Activated T-cell treated with anti-CD3 and anti-CD28 coated beads, Interleukin-2, amount 50 U/mL, for 4 hours (primary cell): Measurements from ENCODE around the gene SEZ6L. TPM values are rescaled to one million over a fixed set of nuclear protein-coding genes. Genes with fewer than 3 reads are reported as not detected.

ENCODE experiments used
- ATAC-seq, 2 donors: fragments of 200-7000 bp; cut with Tn5 transposase; one replicate each; pipeline ENCODE4 v1.10.0; 2021
- DNase-seq: peaks from one replicate; pipeline ENCODE4 v3.0.0-alpha.2; 2020
- H3K27me3 Mint-ChIP-seq: one replicate; pipeline ENCODE4 v1.8.0; 2021; ENCODE audit warnings: low read depth, mixed read lengths
- H3K36me3 Mint-ChIP-seq: one replicate; pipeline ENCODE4 v1.8.0; 2022; ENCODE audit warnings: mixed read lengths; ENCODE audit not compliant: insufficient read depth
- H3K4me1 Mint-ChIP-seq: one replicate; pipeline ENCODE4 v1.8.0; 2021; ENCODE audit warnings: low read depth, mixed read lengths
- H3K4me3 Mint-ChIP-seq: one replicate; pipeline ENCODE4 v1.8.0; 2021; ENCODE audit warnings: mild to moderate bottlenecking, moderate library complexity, mixed read lengths
- H3K9me3 Mint-ChIP-seq: one replicate; pipeline ENCODE4 v1.8.0; 2021; ENCODE audit warnings: mixed read lengths
- total RNA-seq, 3 donors: library from RNA; stranded (reverse); gene quantifications; one replicate each; pipeline ENCODE4 v1.2.1, GENCODE V29; 2021

The SEZ6L gene
- total RNA-seq, 3 donors from 2014 or later = not detected

DNA sequence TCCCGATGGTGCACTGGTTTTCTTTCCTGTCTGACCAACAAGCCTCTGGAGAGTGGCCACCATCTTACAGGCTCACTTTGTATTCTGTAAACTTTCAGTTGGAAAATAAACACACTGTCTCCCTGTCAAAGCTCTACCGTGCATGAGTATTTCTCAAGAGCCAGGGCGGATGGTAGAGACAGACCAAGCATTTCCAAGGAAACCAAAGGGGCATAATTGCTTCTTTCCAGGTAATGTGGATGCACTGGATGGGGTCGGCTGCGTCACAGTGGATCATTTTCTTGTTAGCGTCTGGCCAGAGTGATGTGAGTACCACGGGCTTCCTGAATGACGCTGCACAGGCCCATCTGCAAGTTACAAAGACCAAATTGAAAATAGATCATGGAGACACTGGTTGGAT lies 5.1 kb upstream of the SEZ6L start:
- H3K36me3 Mint-ChIP-seq = no peaks in the 10 kb centered on the region
- no peak overlapping the region for H3K4me3 Mint-ChIP-seq
- no peak for ATAC-seq
- peaks cover 37% of the 10 kb centered on the region for H3K27me3 Mint-ChIP-seq
- no peaks in the 10 kb centered on the region for H3K9me3 Mint-ChIP-seq
- DNase-seq = no peak
- H3K4me1 Mint-ChIP-seq = peaks cover 4% of the 10 kb centered on the region

DNA sequence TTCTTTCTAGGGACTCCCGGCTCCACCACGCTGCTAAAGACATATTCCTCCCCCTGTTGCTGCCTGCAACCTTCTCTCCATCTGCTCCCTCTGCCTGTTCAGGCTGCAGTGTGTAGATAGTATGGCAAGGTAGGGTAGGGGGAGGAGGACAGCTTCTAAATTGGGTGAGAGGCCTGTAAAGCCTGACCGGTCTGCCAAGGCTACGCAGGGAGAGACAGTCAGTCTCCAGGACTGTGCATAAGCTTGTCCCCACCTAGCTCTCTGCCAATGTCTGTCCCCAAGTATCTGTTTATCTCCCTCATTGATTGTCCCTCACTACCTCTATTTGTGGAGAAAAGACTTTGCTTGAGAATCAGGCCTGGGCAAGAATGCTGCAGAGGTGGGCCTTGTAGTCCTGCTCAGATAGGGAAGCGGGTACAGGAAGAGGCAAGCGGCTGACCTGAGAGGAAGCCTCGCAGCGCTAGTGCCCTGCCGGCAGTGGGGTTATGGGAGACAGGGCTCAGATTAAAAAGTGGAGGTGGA lies 871 bp upstream of the SEZ6L start:
- H3K27me3 Mint-ChIP-seq = peaks cover 68% of the 10 kb centered on the region

DNA sequence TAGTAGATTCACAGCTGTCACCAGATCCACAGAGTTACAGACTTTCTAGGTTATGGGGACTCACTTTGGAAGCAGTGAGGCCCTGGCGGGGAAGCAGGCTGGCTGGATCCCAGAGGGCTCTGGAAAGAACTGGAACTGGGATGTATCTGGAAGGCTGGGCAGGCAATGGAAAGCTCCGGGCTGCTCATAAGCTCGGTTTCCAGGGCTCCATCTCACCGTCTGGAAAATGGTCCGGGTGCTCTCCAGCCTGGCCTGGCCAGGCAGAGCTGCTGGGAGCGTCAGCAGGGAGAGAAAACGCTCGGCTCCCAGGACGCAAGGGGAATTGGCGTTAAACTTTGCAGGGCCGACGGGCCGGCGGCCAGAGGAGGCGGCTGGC lies 335 bp upstream of the SEZ6L start:
- ATAC-seq = no peak
- no peak overlapping the region for H3K4me3 Mint-ChIP-seq
- peaks cover 68% of the 10 kb centered on the region for H3K27me3 Mint-ChIP-seq
- no peaks in the 10 kb centered on the region for H3K36me3 Mint-ChIP-seq
- H3K4me1 Mint-ChIP-seq = peaks cover 4% of the 10 kb centered on the region
- no peaks in the 10 kb centered on the region for H3K9me3 Mint-ChIP-seq
- DNase-seq = no peak

More for the DNA sequence above, 871 bp upstream of the SEZ6L start:
- H3K9me3 Mint-ChIP-seq = no peaks in the 10 kb centered on the region
- DNase-seq = no peak
- ATAC-seq = no peak
- H3K4me1 Mint-ChIP-seq = peaks cover 4% of the 10 kb centered on the region
- no peaks in the 10 kb centered on the region for H3K36me3 Mint-ChIP-seq
- H3K4me3 Mint-ChIP-seq = no peak overlapping the region

DNA sequence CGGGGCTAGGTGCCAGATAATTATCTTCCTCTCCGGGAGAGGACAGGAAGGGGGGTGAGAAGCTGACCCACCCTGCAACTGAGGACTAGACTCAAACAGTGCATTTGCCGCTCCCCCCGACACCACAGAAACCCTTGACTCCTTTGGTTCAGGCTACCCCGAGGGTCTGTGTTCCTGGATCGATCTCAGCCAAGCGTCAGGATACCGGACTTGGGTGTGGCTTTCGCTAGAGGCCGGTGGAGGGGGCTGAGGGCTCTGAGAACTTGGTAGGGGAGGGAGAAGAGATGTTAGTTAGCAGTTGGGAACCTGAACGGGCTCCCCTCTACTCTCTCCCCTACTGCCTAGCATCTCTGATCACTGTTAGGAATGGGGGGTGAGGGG lies 840 bp downstream of the SEZ6L start:
- peaks cover 70% of the 10 kb centered on the region for H3K27me3 Mint-ChIP-seq
- H3K4me3 Mint-ChIP-seq = no peak overlapping the region
- peaks cover 4% of the 10 kb centered on the region for H3K4me1 Mint-ChIP-seq
- H3K9me3 Mint-ChIP-seq = no peaks in the 10 kb centered on the region
- DNase-seq = no peak
- no peaks in the 10 kb centered on the region for H3K36me3 Mint-ChIP-seq
- ATAC-seq = no peak

DNA sequence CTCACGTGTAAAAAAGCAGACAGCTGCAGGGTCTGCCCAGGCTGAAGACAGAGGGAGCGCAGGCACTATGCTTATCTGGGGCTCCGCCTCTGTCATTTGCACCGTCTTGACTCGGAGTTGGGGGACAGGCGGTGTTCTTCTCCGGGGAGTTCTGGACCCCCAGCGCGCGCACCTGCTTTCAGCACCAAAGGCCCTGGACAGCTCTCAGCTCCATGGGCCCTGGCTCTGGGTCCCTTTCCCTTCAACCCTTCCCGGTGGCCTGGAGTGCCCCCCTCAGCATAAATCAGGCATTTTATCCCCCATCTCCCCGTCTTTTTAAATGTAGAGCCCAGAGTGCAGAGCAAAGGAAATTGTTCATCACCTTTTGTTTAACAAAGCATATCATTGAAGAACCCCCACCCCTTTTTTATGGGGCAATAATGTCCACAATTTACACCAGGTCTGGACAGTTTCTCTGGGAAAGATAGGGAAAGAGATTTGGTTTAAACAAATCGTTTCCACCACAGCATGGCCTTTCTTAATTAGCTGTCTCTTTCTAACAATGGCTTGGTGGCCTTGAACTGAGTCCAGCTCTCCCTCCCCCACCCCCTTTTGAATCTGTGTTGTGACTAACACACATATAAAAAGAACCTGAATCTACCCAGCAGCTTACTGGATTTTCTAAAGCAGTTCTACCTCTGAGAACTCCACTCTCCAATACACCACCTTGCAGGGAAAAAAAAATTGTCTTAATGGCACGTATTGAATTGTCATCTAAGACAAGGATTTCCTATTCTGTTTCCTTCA lies 1.7 kb downstream of the SEZ6L start:
- ATAC-seq (no peak), DNase-seq (no peak)
- Mint-ChIP-seq H3K27me3 (peaks cover 64% of the 10 kb centered on the region), H3K9me3 (no peaks in the 10 kb centered on the region), H3K4me1 (peaks cover 4% of the 10 kb centered on the region), H3K4me3 (no peak overlapping the region), H3K36me3 (no peaks in the 10 kb centered on the region)

DNA sequence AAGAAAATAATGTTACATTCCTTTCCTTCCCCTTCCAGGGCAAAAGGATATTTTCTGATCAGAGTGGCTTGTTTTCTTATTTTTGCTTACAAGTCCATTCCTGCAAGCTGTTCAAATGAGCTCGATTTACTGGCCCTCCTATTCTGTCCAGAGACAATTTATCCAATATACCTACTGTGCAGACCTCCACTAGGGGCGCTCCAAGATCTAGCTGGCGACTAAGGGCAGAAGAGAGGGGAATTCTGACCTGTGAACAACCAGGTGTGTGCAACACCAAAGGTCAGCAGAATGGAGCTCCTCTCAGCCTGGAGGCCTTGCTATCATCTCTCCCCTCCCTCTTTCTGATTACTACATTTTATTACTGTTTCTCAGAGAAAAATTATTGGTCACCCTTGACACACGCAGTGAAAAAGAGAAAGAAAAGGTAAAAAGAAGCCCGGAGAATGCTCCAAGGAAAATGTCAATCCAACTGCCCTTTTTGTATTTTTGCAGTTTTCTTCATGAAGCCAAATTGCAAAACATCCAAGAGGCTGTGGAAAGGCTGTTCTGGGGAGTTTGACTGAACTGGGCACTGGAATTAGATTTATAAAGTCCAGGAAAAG lies 3.2 kb downstream of the SEZ6L start:
- ATAC-seq = no peak
- no peak for DNase-seq
- H3K4me1 Mint-ChIP-seq = peaks cover 4% of the 10 kb centered on the region
- no peaks in the 10 kb centered on the region for H3K36me3 Mint-ChIP-seq
- no peak overlapping the region for H3K4me3 Mint-ChIP-seq
- H3K9me3 Mint-ChIP-seq = no peaks in the 10 kb centered on the region
- H3K27me3 Mint-ChIP-seq = peaks cover 58% of the 10 kb centered on the region

DNA sequence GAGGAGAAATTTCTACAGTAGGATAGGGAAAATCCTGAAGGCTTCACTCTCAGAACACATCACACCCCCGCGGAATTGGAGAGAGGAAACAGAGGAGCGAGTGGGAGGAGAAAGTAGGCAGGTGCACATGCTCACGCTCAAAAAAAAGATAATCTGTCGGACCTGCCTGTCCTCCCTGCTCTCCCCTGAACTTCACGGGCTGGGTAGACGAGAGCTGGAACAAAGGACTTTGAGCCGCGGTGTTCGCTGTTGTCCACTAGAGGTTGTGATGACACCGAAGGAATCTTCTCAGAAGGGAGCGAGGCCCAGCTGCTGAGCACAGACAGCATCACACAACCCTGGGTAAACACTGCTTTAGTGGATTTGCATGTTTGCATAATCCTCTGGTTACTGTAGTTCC lies 5.0 kb downstream of the SEZ6L start:
- no peak overlapping the region for H3K4me3 Mint-ChIP-seq
- no peaks in the 10 kb centered on the region for H3K9me3 Mint-ChIP-seq
- no peaks in the 10 kb centered on the region for H3K4me1 Mint-ChIP-seq
- no peak for ATAC-seq
- peaks cover 46% of the 10 kb centered on the region for H3K27me3 Mint-ChIP-seq
- DNase-seq = no peak
- H3K36me3 Mint-ChIP-seq = no peaks in the 10 kb centered on the region

DNA sequence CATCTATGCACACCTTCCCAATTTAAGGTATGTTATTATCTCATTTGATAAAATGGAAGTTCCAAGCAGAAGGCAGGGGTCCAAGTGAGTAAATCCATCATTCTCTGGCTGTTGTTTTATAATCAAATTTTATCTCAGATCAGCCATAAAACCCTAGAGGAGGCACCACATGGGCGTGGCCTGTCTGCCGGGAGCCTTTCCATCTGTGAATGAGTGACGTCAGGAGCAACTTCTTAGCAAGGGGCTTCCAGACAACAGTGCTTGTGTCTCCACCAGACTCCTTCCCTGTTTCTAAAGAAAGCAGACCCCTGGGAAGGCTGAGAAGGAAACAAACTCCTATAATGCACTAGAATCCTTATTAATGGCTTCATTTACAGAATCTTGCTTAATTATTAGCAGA lies 13.5 kb downstream of the SEZ6L start:
- Mint-ChIP-seq H3K9me3 (no peaks in the 10 kb centered on the region), H3K36me3 (no peaks in the 10 kb centered on the region), H3K4me3 (no peak overlapping the region), H3K27me3 (peaks cover 16% of the 10 kb centered on the region), H3K4me1 (no peaks in the 10 kb centered on the region)
- no peak for DNase-seq
- ATAC-seq = no peak

DNA sequence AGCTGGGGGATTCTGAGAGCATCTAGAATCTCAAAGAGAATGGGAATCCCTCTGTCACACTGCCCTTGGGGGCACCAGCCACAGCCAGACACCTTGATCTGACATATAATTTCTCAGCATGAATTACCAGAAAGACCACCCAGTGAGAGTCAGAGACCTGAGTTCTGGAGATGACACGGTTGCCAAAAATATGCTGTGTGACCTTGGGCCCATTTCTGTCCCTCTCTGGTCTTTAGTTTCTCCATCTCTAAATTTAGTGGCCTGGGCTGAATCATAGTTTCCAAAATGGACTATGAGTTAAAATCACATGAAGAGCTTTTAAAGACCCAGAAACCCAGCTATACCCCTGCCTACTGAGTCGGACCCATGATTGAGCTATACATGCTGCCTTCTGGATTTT lies 15.9 kb downstream of the SEZ6L start:
- Mint-ChIP-seq H3K4me1 (no peaks in the 10 kb centered on the region), H3K36me3 (no peaks in the 10 kb centered on the region), H3K4me3 (no peak overlapping the region), H3K9me3 (no peaks in the 10 kb centered on the region), H3K27me3 (peaks cover 16% of the 10 kb centered on the region)
- ATAC-seq (no peak), DNase-seq (no peak)

DNA sequence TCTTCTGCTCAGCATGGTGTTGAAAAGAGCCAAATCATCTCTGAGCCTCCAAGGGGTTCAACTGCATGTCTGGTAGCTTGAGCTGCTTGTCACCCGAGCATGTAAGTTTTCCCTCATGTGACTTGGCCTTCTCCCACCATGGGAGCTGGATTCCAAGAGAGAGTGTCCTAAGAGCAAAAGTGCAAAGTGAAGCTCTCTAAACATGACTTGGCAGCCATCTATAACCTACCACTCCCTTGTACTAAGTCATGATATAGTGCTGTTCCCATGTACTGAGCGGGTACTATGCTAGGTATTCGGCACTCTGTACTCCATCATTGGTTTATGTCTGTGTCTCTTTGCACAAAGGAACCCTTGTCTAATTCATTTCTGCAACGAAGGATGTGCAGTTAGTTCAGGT lies 19.1 kb downstream of the SEZ6L start:
- ATAC-seq (no peak), DNase-seq (no peak)
- Mint-ChIP-seq H3K27me3 (peaks cover 18% of the 10 kb centered on the region), H3K4me3 (no peak overlapping the region), H3K4me1 (no peaks in the 10 kb centered on the region), H3K9me3 (no peaks in the 10 kb centered on the region), H3K36me3 (no peaks in the 10 kb centered on the region)

DNA sequence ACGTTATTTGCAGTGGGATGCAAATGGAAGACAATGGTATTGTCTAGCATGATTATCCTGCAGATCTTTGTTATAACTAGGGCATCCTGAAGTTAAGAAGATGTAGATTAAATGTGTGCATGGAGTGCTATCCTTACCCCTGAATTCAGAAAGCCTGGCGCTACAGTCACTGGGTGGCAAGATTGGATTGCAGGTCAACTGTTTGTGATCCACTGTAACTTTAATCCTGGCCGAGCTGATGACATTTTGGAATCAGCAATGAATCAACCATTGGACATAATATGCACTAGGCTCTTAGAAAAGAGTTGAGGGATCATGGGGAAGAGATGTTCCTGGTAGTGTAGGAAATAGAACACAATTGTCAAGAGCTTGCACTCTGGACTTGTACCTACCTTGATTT lies 25.1 kb downstream of the SEZ6L start:
- no peak overlapping the region for H3K4me3 Mint-ChIP-seq
- no peaks in the 10 kb centered on the region for H3K4me1 Mint-ChIP-seq
- H3K9me3 Mint-ChIP-seq = no peaks in the 10 kb centered on the region
- DNase-seq (no peak), ATAC-seq (no peak)
- H3K36me3 Mint-ChIP-seq = no peaks in the 10 kb centered on the region
- H3K27me3 Mint-ChIP-seq = peaks cover 6% of the 10 kb centered on the region

DNA sequence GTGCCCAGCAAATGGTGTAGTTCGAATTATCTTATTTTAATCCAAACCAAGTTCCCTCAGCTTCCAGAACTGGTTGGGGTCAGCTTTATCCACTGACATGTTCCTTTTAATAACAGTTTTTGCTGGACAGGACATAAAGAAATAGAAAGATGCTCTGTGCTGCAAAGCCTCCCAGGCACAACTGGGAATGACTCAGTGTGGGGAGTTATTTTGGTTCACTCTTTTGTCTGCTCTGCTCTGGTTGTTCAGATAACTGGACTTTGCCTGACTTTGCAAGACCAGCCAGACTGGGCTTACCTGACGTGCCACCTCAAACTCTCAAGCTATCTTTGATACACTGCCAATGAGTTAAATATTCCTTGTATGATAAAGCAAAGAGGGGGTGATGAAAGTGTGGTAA lies 25.6 kb downstream of the SEZ6L start:
- ATAC-seq (no peak), DNase-seq (no peak)
- no peak overlapping the region for H3K4me3 Mint-ChIP-seq
- H3K27me3 Mint-ChIP-seq = peaks cover 6% of the 10 kb centered on the region
- H3K4me1 Mint-ChIP-seq = no peaks in the 10 kb centered on the region
- H3K9me3 Mint-ChIP-seq = no peaks in the 10 kb centered on the region
- no peaks in the 10 kb centered on the region for H3K36me3 Mint-ChIP-seq

DNA sequence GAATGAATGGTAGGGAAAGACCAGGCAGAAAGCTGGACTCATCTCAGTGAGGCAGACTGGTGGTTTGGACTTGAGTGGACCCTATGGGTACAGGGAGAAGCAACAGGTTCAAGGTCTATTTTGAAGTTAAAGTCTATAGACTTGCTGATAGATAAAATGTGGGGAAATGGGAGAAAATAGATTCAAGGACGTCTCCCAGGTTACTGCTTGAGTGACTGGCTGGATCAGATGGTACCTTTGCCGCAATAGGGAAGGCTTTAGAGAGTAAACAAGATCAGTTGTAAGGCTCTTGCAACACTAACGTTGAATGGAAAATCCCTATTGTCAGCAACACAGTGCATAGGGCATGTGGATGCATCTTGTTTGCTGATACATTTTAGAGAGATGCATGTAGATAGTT lies 27.4 kb downstream of the SEZ6L start:
- DNase-seq (no peak), ATAC-seq (no peak)
- Mint-ChIP-seq H3K4me3 (no peak overlapping the region), H3K27me3 (peaks cover 14% of the 10 kb centered on the region), H3K36me3 (no peaks in the 10 kb centered on the region), H3K4me1 (no peaks in the 10 kb centered on the region), H3K9me3 (no peaks in the 10 kb centered on the region)

DNA sequence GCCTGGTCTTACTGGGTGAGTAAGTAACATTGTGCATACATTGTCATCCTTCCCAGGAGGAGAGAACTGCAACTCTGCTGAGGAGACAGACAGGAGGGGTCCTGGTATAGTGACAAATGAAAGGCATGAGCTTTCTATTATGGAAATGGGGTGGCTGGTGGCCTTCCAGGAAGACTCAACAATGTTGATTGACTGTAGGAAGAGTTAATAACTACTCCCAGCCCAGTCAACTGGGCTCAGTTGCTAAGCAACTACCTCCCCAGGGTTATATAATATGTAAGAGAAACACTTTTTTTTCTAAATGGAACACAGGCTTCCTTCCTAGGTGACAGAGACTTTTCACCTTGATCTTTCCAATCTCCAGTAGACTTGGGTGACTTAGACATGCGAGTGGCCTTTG lies 28.2 kb downstream of the SEZ6L start:
- ATAC-seq = no peak
- Mint-ChIP-seq H3K27me3 (peaks cover 10% of the 10 kb centered on the region), H3K4me3 (no peak overlapping the region), H3K9me3 (no peaks in the 10 kb centered on the region), H3K36me3 (no peaks in the 10 kb centered on the region), H3K4me1 (no peaks in the 10 kb centered on the region)
- no peak for DNase-seq

DNA sequence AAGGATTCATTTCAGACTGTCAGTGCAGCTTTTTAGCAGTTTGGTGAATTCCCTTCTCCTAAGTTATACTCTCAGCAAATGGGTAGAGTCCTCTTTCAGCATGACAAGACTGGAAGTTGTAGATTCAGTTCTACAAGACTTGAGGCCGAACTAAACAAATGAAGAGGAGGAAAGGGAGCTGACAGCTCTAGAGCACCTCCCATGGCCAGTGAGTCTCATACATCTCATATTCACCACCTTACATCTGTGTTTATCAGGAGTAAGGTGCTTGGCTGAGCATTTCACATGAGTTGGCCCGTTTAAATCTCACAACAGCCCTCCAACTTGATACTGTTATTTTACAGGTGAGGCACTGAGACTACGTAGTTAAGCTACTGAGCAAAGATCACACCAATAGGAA lies 30.4 kb downstream of the SEZ6L start:
- H3K4me3 Mint-ChIP-seq = no peak overlapping the region
- peaks cover 15% of the 10 kb centered on the region for H3K27me3 Mint-ChIP-seq
- no peaks in the 10 kb centered on the region for H3K9me3 Mint-ChIP-seq
- no peaks in the 10 kb centered on the region for H3K36me3 Mint-ChIP-seq
- no peak for DNase-seq
- no peaks in the 10 kb centered on the region for H3K4me1 Mint-ChIP-seq
- no peak for ATAC-seq
